ENCODE results near the gene ARHGAP19.

DNA sequence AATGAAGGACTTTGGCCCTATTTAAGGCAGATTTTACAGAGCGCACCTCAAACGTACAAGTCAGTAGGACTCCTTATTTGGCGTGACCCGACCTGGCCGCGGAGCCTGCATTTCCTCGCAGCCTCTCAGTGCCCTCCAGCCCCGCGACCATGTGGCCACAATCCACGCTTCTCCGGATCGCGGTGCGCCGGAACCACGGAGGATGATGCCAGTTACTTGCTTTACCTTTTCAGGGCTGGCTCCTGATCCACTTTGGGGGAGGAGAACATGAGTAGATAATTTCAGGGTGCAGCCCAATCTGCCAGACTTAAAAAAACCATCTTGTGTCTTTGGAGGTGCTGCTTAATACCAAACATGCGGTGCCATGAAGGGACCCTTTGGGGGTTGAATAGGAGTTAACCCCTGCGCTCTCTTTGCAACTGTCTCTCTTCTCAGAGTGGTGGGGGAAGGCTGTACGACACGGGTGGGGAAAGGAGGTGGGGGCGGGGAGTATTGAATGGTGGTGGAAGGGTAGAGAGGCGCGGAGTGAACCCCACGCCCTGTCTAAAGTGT, 28.1 kb upstream of the ARHGAP19 start:
- no peak for TF ChIP-seq ZBTB1 (tag by site-specific recombination; IDR thresholded peaks at IDR 0.05)
- no peak for TF ChIP-seq ZNF24 (tag by site-specific recombination; IDR thresholded peaks at IDR 0.05)
- TF ChIP-seq ZNF629 (tag by site-specific recombination; IDR thresholded peaks at IDR 0.05), result no peak
- TF ChIP-seq, protein P1, sequence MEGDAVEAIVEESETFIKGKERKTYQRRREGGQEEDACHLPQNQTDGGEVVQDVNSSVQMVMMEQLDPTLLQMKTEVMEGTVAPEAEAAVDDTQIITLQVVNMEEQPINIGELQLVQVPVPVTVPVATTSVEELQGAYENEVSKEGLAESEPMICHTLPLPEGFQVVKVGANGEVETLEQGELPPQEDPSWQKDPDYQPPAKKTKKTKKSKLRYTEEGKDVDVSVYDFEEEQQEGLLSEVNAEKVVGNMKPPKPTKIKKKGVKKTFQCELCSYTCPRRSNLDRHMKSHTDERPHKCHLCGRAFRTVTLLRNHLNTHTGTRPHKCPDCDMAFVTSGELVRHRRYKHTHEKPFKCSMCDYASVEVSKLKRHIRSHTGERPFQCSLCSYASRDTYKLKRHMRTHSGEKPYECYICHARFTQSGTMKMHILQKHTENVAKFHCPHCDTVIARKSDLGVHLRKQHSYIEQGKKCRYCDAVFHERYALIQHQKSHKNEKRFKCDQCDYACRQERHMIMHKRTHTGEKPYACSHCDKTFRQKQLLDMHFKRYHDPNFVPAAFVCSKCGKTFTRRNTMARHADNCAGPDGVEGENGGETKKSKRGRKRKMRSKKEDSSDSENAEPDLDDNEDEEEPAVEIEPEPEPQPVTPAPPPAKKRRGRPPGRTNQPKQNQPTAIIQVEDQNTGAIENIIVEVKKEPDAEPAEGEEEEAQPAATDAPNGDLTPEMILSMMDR (tag by site-specific recombination; IDR thresholded peaks at IDR 0.05), result no peak
- no peak for TF ChIP-seq ZNF391 (tag by site-specific recombination; IDR thresholded peaks at IDR 0.05; ENCODE audit: borderline replicate concordance, low read depth)
- TF ChIP-seq OSR2 (tag by site-specific recombination; IDR thresholded peaks at IDR 0.05), result no peak
